ENCODE measurements around the gene DNAH7.

DNAH7 gene

DNA sequence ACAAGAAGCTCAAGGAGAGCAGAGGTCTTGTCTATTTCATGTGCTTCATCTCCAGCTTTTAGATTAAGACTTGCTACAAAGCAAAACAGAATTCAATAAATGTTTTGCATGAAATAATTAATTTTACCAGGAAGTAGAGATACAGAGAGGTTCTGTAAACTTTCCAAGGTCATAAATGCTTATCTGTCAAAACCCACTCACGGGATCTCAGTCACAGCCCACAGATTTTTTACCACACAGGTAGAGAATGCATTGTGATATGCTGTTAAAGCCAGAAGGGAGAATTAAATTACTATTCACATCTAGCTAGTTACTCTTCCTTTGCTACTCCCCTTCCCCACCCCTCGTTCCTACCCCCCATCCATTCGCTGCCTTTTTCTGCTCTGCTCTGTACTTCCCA lies 205.5 kb downstream of the DNAH7 start:
- no peak for DNase-seq (ENCODE audit: low spot score)

- DNase-seq (ENCODE audit: low spot score): no peak
Measured at GRCh38 chr2:195861821-195862220, 206.8 kb downstream of the DNAH7 start.

GRCh38 chr2:195859513-195859912 lies 209.1 kb downstream of the DNAH7 start:
- no peak for DNase-seq (ENCODE audit: low spot score)

DNA sequence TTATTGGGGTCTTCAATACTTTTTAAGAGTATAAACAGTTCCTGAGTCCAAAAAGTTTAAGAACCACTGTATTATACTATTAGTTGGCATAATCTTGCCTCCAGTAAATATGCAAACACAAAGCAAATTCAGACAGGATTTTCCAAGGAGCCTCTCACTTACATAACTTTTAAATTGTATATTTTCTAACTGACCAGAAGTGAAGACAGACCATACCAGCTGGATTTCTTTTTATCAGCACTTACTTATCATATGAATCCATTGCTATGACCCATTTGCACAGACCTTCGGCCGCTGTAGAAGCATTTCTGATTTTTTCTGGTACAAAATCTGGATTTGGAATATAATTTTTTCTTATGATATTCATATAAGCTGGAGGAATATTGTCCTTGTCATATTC lies 211.5 kb downstream of the DNAH7 start:
- DNase-seq (ENCODE audit: low spot score): no peak

GRCh38 chr2:195850764-195851163 lies 217.9 kb downstream of the DNAH7 start:
- no peak for DNase-seq (ENCODE audit: low spot score)

DNA sequence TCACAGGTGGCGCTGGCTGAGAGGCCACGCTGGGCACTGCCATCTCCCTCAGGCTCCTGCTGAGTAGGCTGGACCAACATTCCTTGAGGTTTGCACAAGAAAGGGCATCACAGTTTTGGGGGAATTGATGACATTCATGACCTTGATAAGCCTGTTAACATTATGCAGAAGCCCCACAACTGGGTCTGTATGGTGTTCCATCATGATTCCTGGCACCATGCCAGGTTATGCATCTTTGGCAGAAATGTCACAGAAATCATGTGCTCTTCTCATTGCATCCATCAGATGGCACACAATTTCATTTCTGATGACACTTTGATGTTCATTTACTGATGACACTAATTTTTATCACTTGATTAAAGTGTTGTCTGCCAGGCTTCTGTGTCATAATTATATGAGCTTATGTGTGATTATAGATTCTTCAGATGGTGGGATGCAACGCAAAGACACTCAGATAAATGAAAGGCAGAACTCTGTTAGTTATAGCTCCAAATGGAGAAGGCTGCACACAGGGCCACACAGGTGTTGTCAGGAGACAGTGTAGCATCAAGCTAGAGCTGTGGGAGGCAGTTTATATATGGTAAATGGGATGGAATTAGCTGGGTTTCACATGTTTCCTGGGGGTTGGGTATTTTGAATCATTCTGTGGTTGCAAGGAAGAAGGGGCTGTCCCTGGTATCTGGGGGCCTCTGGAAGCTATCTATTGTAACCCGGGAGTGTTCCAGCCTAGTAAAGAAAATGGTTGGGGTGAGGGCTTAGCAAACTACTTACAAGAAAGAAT lies 220.3 kb downstream of the DNAH7 start:
- no peak for DNase-seq (ENCODE audit: low spot score)

GRCh38 chr2:195842932-195843331 lies 225.7 kb downstream of the DNAH7 start:
- no peak for DNase-seq (ENCODE audit: low spot score)

- no peak for DNase-seq (ENCODE audit: low spot score)
Measured at GRCh38 chr2:195838002-195838401, 230.6 kb downstream of the DNAH7 start.

- DNase-seq (ENCODE audit: low spot score): no peak
Measured at GRCh38 chr2:195836002-195836401, 232.6 kb downstream of the DNAH7 start.

DNA sequence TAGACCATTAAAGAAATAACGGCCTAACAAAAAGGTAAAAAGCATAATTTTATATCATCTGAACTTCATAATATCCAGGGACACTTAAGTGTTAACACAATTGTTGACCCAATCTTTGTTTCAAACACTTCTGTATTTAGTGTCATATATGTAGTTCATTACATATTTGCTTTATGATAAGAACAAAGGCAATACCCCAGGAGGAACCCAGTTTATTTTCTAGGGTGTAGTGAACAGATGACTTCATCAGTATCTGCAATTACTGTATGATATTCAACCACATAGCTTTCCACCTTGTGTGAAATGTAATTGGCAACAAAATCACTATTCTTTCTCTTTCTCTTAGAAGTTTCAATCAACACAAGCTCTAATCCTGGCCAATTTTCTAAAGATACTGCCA lies 233.8 kb downstream of the DNAH7 start:
- DNase-seq (ENCODE audit: low spot score): no peak

DNA sequence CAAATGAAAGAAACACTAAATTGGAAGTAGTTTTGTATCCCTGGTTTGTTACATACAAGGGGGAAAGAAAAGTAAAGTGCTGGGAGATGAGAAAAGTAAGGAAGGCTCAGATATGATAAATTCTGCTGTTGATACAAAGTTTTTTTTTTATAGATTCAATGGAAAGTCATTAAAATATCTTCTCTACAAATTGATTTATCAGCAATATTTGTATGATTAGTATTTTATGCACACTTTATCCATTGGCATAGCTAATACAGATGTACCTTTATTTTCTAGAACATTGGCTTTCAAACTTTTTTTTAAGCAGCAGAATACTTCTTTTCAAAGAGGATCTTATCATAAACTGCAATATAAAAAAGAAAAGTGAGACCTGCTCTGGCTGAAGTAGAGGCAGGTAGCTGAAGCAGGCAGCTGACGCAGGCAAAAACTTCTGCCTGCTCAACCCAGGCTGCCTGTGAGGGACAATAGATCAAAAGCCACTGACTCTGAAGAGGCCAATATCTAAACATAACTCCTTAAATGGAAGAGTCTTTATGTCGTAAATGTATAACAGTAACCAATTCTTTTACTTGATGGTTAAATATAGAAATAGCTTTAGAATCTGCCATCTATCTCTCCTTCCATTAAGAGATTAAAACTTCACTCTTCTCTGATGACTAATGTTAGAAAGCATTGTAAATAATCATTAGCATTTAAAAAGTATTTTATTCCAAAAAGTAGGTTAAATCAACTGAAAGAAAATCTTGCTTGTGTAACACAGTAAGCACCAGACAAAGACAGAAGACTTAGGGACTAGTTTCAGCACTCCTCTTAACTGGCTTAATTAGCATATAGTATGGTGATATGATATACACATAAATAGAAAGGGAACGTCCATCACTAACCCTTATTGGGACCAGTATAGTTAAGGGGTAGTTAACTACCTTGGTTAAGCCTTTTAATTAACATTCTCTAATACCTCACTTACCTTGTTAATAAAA lies 237.4 kb downstream of the DNAH7 start:
- no peak for DNase-seq (ENCODE audit: low spot score)

- no peak for DNase-seq (ENCODE audit: low spot score)
Measured at GRCh38 chr2:195824478-195824877, 244.2 kb downstream of the DNAH7 start.

- DNase-seq (ENCODE audit: low spot score): no peak
Measured at GRCh38 chr2:195823206-195823605, 245.4 kb downstream of the DNAH7 start.

GRCh38 chr2:195821566-195821932 lies 247.1 kb downstream of the DNAH7 start:
- DNase-seq (ENCODE audit: low spot score): no peak

GRCh38 chr2:195820867-195821565 lies 247.6 kb downstream of the DNAH7 start:
- no peak for DNase-seq (ENCODE audit: low spot score)

DNA sequence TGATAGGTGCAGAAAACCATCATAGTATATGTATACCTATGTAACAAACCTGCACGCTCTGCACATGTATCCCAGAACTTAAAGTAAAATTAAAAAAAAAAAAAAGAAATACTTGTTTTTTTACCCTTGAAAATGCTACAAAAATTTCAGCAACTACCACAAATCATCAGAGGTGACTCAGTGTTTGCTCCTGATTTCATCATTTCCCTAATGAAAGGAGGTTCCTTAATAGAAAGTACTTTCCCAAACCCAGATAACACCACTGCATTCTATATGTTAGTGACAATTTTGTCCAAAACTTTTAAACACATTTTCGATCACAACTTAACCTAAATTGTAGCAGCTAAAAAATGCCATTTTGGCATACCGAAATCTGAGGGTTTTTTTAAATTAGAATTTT lies 248.3 kb downstream of the DNAH7 start:
- no peak for DNase-seq (ENCODE audit: low spot score)

DNA sequence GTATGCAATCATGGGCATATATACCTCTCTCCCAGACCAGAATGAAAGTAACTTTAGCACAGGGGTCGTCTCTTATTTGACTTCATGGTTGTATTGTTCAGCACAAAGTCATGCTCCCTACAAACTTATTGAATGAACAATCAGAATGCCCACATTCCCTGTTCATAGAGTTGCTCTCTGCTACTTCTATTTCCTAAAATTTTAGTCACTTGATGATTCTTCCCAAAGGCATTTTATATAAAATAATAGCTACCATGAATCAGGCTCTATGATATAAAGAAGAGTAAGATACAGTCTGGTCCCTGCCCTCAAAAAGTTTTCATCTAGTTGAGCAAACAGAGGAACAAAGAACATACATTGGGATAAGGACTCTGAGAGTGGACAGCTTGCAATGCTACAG lies 249.4 kb downstream of the DNAH7 start:
- DNase-seq (ENCODE audit: low spot score): no peak

- no peak for DNase-seq (ENCODE audit: low spot score)
Measured at GRCh38 chr2:195818526-195818925, 250.1 kb downstream of the DNAH7 start.

GRCh38 chr2:195818106-195818505 lies 250.5 kb downstream of the DNAH7 start:
- no peak for DNase-seq (ENCODE audit: low spot score)

- no peak for DNase-seq (ENCODE audit: low spot score)
Measured at GRCh38 chr2:195815083-195815482, 253.6 kb downstream of the DNAH7 start.

GRCh38 chr2:195813421-195813820 lies 255.2 kb downstream of the DNAH7 start:
- no peak for DNase-seq (ENCODE audit: low spot score)

DNA sequence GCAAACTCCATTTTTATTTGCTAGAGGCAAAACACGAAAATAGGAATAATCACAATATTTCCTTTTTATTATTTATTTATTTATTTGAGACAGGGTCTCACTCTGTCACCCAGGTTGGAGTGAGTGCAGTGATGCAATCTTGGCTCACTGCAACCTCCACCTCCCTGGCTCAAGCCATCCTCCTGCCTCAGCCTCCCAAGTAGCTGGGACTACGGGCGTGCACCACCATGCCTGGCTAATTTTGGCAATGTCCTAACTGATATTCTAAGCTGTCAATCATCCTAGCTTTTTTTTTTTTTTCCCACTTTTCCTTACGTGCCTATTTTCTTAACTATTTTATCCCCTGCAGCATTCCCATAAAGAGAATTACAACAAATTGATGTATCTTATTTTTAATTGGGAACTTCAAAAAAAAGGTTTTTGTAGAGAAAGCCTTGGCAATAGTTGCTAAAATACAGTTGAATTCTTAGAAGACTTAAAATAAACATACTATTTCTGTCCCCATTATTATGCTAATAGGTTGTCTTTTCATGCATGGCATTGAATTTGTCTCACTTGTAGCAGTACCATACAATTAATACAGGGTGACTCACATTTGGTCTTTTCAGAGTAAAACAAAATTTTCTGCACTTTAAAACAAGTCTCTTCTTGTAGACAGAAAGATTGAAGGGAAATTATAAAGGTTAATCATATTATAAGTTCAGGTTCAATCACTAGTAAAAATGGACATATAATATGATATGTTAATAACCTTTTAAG lies 258.1 kb downstream of the DNAH7 start:
- no peak for DNase-seq (ENCODE audit: low spot score)

Data from activated CD4-positive, alpha-beta T cell treated with anti-CD3 and anti-CD28 coated beads, Interleukin-2, Interleukin-4, amounts not matched to agents 100 ng/mL and 50 ng/mL, durations not matched to agents 16 hours and 8 hours (primary cell).